ENCODE data around the gene MSH4.
"Not testable (repeated sequence)": the region's sequence is repeated elsewhere in the genome, so short reads cannot be mapped to it uniquely, and the experiment has no call there.

MSH4 gene

GRCh38 chr1:75796376-75797272 is at the start of gene MSH4:
TSS of gene MSH4 (plus strand) at chr1:75796882. CDS start at chr1:75796986, 104 bp downstream.
- DNase-seq (ENCODE audit: low spot score), result no peak

GRCh38 chr1:75757210-75757609 is 39.5 kb upstream of the MSH4 start:
- DNase-seq (ENCODE audit: low spot score), result not testable (repeated sequence)

GRCh38 chr1:75758543-75758942 is 38.1 kb upstream of the MSH4 start:
- DNase-seq (ENCODE audit: low spot score), result not testable (repeated sequence)

- DNase-seq (ENCODE audit: low spot score), result no peak
Measured at GRCh38 chr1:75764057-75764655, 32.5 kb upstream of the MSH4 start.

- no peak for DNase-seq (ENCODE audit: low spot score)
Measured at GRCh38 chr1:75765697-75766355, 30.9 kb upstream of the MSH4 start.

GRCh38 chr1:75768016-75768415 is 28.7 kb upstream of the MSH4 start:
- DNase-seq (ENCODE audit: low spot score), result no peak

GRCh38 chr1:75770761-75771160 is 25.9 kb upstream of the MSH4 start:
- no peak for DNase-seq (ENCODE audit: low spot score)

GRCh38 chr1:75771978-75772377 is 24.7 kb upstream of the MSH4 start:
- no peak for DNase-seq (ENCODE audit: low spot score)

- not testable (repeated sequence) for DNase-seq (ENCODE audit: low spot score)
Measured at GRCh38 chr1:75777812-75778211, 18.9 kb upstream of the MSH4 start.

GRCh38 chr1:75778694-75779093 is 18.0 kb upstream of the MSH4 start:
- DNase-seq (ENCODE audit: low spot score), result not testable (repeated sequence)

GRCh38 chr1:75780183-75780582 is 16.5 kb upstream of the MSH4 start:
- DNase-seq (ENCODE audit: low spot score), result not testable (repeated sequence)

GRCh38 chr1:75783920-75784319 is 12.8 kb upstream of the MSH4 start:
- not testable (repeated sequence) for DNase-seq (ENCODE audit: low spot score)

- no peak for DNase-seq (ENCODE audit: low spot score)
Measured at GRCh38 chr1:75785320-75785982, 11.2 kb upstream of the MSH4 start.

GRCh38 chr1:75785983-75786853 is 10.5 kb upstream of the MSH4 start, which contains the start of gene RABGGTB:
TSS of gene RABGGTB (plus strand) at chr1:75786256. CDS start at chr1:75786272, 16 bp downstream.
- DNase-seq (ENCODE audit: low spot score), result peak; percentile 97

GRCh38 chr1:75786901-75787493 is 9.7 kb upstream of the MSH4 start:
- DNase-seq (ENCODE audit: low spot score), result no peak

GRCh38 chr1:75787524-75787923 is 9.2 kb upstream of the MSH4 start:
- no peak for DNase-seq (ENCODE audit: low spot score)

- DNase-seq (ENCODE audit: low spot score), result no peak
Measured at GRCh38 chr1:75789988-75790387, 6.7 kb upstream of the MSH4 start.

- no peak for DNase-seq (ENCODE audit: low spot score)
Measured at GRCh38 chr1:75791022-75791421, 5.7 kb upstream of the MSH4 start.

GRCh38 chr1:75792091-75792490 is 4.6 kb upstream of the MSH4 start:
- DNase-seq (ENCODE audit: low spot score), result no peak

GRCh38 chr1:75794382-75794781 is 2.3 kb upstream of the MSH4 start:
- no peak for DNase-seq (ENCODE audit: low spot score)

GRCh38 chr1:75795703-75796193 is 934 bp upstream of the MSH4 start:
- no peak for DNase-seq (ENCODE audit: low spot score)

Measured in LoVo (cell line).